Stimulated activated CD8-positive, alpha-beta memory T cell treated with anti-CD3 and anti-CD28 coated beads, Interleukin-12 subunit alpha, Interleukin-12 subunit beta, amount 100 ng/mL, for 1 hour (primary cell): ENCODE data around the gene FOXK1.

Experiments used
- DNase-seq: peaks from one replicate; pipeline ENCODE4 v3.0.0-alpha.2; 2020; ENCODE audit warnings: low read depth

FOXK1 gene

DNA sequence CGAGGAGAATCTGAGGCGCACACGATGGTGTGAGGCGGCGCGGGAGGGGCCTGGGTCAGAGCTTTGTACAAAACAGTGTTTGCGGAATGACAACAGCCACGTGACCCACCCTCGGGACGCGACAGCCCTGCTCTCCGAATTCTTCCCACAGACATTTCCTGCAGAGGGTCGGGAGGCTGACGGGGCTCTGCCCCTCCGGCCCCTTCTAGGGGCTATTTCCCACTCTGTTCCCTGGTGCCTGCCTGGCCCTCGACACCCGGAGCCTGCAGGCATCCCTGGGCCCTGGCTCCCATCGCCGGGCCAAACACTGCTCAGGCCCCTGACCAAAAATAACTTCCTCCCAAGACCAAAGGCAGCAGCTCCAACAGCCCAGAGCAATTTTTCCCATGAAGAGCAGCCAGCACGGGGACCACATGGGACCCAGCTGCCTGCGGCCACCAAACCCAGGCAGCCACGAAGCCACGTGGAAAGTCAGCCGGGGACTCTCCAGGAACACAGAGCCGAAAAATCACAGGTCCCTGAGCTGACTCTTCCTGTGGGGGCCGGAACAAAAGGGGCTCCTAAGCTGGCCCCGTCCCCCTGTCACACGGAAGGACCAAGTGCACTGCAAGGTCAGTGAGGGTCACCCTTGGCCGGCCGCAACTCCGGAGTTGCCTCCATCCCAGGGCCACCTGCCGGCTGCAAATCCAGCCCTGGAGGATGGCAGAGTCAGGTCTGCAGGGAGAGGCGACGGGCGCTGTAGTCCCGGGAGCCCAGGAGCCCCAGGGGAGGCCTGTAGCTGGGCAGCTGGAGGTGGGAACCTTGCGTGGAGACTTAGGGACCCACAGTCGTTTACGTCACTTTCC lies 137.7 kb downstream of the FOXK1 start:
- no peak for DNase-seq

GRCh38 chr7:4820405-4820966 lies 138.4 kb downstream of the FOXK1 start:
- DNase-seq: no peak
